Liver (tissue), 9 donors: ENCODE measurements around the gene RAPGEF2. TPM values are rescaled to one million over a fixed set of nuclear protein-coding genes. Genes with fewer than 3 reads are reported as not detected.

Source experiments
- DNase-seq: peaks from one replicate; pipeline ENCODE4 v3.0.0-alpha.2; 2017; ENCODE audit warnings: low spot score
- H3K27ac ChIP-seq, 2 donors: one replicate each; pipeline ENCODE4 v1.7.0; 2013; ENCODE audit warnings: inconsistent platforms in 2 of 2, low read length in 2 of 2, control low read depth in 1 of 2, low read depth in 1 of 2, mild to moderate bottlenecking in 1 of 2
- H3K27me3 ChIP-seq, 4 donors: one replicate each; pipeline versions ENCODE4 v1.6.1 to v1.7.0; 2013; ENCODE audit warnings: low read length in 3 of 4, inconsistent platforms in 1 of 4, mild to moderate bottlenecking in 1 of 4, moderate library complexity in 1 of 4; ENCODE audit not compliant: control insufficient read depth in 4 of 4, insufficient read depth in 4 of 4
- H3K36me3 ChIP-seq, 4 donors: one replicate each; pipeline versions ENCODE4 v1.6.1 to v1.7.0; 2013; ENCODE audit warnings: low read length in 3 of 4, mild to moderate bottlenecking in 3 of 4, low read depth in 1 of 4, moderate library complexity in 1 of 4; ENCODE audit not compliant: control insufficient read depth in 4 of 4, insufficient read depth in 3 of 4
- H3K4me1 ChIP-seq, 4 donors: one replicate each; pipeline versions ENCODE4 v1.6.1 to v1.7.0; 2013; ENCODE audit warnings: low read length in 3 of 4, mild to moderate bottlenecking in 3 of 4, moderate library complexity in 1 of 4; ENCODE audit not compliant: control insufficient read depth in 4 of 4, insufficient read depth in 4 of 4
- H3K4me3 ChIP-seq, 3 donors: one replicate each; pipeline versions ENCODE4 v1.6.1 to v1.7.0; 2013; ENCODE audit warnings: low read length in 3 of 3, control low read depth in 1 of 3, low read depth in 1 of 3, mild to moderate bottlenecking in 1 of 3
- H3K9ac ChIP-seq, 2 donors: one replicate each; pipeline ENCODE4 v1.7.0; 2013; ENCODE audit warnings: low read length in 2 of 2, mild to moderate bottlenecking in 2 of 2, moderate library complexity in 2 of 2, control low read depth in 1 of 2, low read depth in 1 of 2
- H3K9me3 ChIP-seq, 4 donors: one replicate each; pipeline versions ENCODE4 v1.6.1 to v1.7.0; 2013; ENCODE audit warnings: low read length in 3 of 4; ENCODE audit not compliant: control insufficient read depth in 4 of 4
- ATF3 ChIP-seq: IDR thresholded peaks from 2 replicates; pipeline ENCODE4 v1.6.1; 2016; ENCODE audit warnings: antibody characterized with exemption
- EGR1 ChIP-seq, 2 donors: IDR thresholded peaks; 2 replicates each; pipeline ENCODE4 v1.6.1; 2016 to 2018; ENCODE audit warnings: antibody characterized with exemption in 2 of 2, low read depth in 2 of 2
- FOXA1 ChIP-seq: IDR thresholded peaks from 2 replicates; pipeline ENCODE4 v1.6.1; 2016; ENCODE audit warnings: antibody characterized with exemption
- FOXA2 ChIP-seq: IDR thresholded peaks from 2 replicates; pipeline ENCODE4 v1.6.1; 2016; ENCODE audit warnings: antibody characterized with exemption
- GABPA ChIP-seq, 2 donors: IDR thresholded peaks in 1 of 2; conservative IDR thresholded peaks in 1 of 2; 2 replicates each; pipeline ENCODE4 v1.6.1; 2016; ENCODE audit warnings: antibody characterized with exemption in 2 of 2, mild to moderate bottlenecking in 1 of 2, moderate library complexity in 1 of 2
- HNF4A ChIP-seq, 2 donors: conservative IDR thresholded peaks; 2 replicates each; pipeline ENCODE4 v1.6.1; 2016; ENCODE audit warnings: antibody characterized with exemption in 2 of 2, mild to moderate bottlenecking in 2 of 2
- HNF4G ChIP-seq: IDR thresholded peaks from 2 replicates; pipeline ENCODE4 v1.6.1; 2016; ENCODE audit warnings: antibody characterized with exemption
- NR2F2 ChIP-seq: IDR thresholded peaks from 2 replicates; pipeline ENCODE4 v1.6.1; 2016; ENCODE audit warnings: antibody characterized with exemption
- REST ChIP-seq: IDR thresholded peaks from 2 replicates; pipeline ENCODE4 v1.6.1; 2016; ENCODE audit warnings: antibody characterized with exemption, mild to moderate bottlenecking
- RXRA ChIP-seq, 2 donors: IDR thresholded peaks; 2 replicates each; pipeline ENCODE4 v1.6.1; 2017 to 2018; ENCODE audit warnings: antibody characterized with exemption in 2 of 2, mild to moderate bottlenecking in 1 of 2
- TAF1 ChIP-seq: conservative IDR thresholded peaks from 2 replicates; pipeline ENCODE4 v1.6.1; 2016; ENCODE audit warnings: antibody characterized with exemption, mild to moderate bottlenecking
- YY1 ChIP-seq: IDR thresholded peaks from 2 replicates; pipeline ENCODE4 v1.6.1; 2016; ENCODE audit warnings: antibody characterized with exemption, mild to moderate bottlenecking
- WGBS: extraction: QIAGEN DNeasy Blood & Tissue Kit; methylation state at CpG from one replicate; pipeline ENCODE4 v1.1.7; 2013; 5-methylcytosine and 5-hydroxymethylcytosine counted together
- polyA plus RNA-seq, 2 donors: library from polyadenylated mRNA; stranded (reverse) in 1 of 2; unstranded in 1 of 2; fragments of 200-250 nt in 1 of 2; fragments of >200 nt in 1 of 2; fragmentation: Nextera tagmentation in 1 of 2; extraction: Ambion mirVana in 1 of 2; gene quantifications; one replicate each; pipeline versions ENCODE4 v1.2.1 to v1.2.3, GENCODE V29; 2013 to 2015
- total RNA-seq, 2 donors: library from RNA; depleted of rRNA; stranded (reverse); fragments of >200 nt; gene quantifications; one replicate each; pipeline ENCODE4 v1.2.3, GENCODE V29; 2014
- TF ChIP-seq, protein P1 (sequence below): fragments of 150-350 bp; IDR thresholded peaks from 2 replicates; pipeline ENCODE4 v1.5.1; 2017; ENCODE audit warnings: improper control_type of control experiment, low read depth, low read length; ENCODE audit not compliant: missing input control
- donor health status: healthy.
- donor health status: healthy.
- donor health status: healthy.
- donor health status: healthy.
- donor health status: healthy.

Gene RAPGEF2
- total and polyA plus RNA-seq, 4 donors, result 7.3 to 90.4 (median 32.2) TPM

- Histone ChIP-seq H3K9me3 (no peaks in the 10 kb centered on the region), H3K9ac (no peak overlapping the region), H3K36me3 (peaks cover 3 to 60% (median 54%) of the 10 kb centered on the region in 4 donors), H3K4me3 (no peak overlapping the region), H3K27me3 (no peaks in the 10 kb centered on the region), H3K27ac (no peak overlapping the region), H3K4me1 (no peaks in the 10 kb centered on the region)
- DNase-seq, result no peak
- TF ChIP-seq GABPA (IDR thresholded peaks at IDR 0.05 in 1 of 2, conservative IDR thresholded peaks at IDR 0.05 in 1 of 2) (no peak), HNF4A (conservative IDR thresholded peaks at IDR 0.05) (peak; percentile 27 to 43)
- TF ChIP-seq, protein P1, sequence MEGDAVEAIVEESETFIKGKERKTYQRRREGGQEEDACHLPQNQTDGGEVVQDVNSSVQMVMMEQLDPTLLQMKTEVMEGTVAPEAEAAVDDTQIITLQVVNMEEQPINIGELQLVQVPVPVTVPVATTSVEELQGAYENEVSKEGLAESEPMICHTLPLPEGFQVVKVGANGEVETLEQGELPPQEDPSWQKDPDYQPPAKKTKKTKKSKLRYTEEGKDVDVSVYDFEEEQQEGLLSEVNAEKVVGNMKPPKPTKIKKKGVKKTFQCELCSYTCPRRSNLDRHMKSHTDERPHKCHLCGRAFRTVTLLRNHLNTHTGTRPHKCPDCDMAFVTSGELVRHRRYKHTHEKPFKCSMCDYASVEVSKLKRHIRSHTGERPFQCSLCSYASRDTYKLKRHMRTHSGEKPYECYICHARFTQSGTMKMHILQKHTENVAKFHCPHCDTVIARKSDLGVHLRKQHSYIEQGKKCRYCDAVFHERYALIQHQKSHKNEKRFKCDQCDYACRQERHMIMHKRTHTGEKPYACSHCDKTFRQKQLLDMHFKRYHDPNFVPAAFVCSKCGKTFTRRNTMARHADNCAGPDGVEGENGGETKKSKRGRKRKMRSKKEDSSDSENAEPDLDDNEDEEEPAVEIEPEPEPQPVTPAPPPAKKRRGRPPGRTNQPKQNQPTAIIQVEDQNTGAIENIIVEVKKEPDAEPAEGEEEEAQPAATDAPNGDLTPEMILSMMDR, result no peak
- WGBS, result 63% methylated on average over 2 of the region's 2 CpGs
Observed at GRCh38 chr4:159341522-159341921, 238.6 kb downstream of the RAPGEF2 start.

GRCh38 chr4:159342374-159342773 is 239.5 kb downstream of the RAPGEF2 start:
- Histone ChIP-seq H3K4me3 (no peak overlapping the region), H3K9me3 (no peaks in the 10 kb centered on the region), H3K36me3 (peaks cover 4 to 69% (median 60%) of the 10 kb centered on the region in 4 donors), H3K27ac (no peak overlapping the region), H3K4me1 (no peaks in the 10 kb centered on the region), H3K9ac (no peak overlapping the region), H3K27me3 (no peaks in the 10 kb centered on the region)
- TF ChIP-seq, protein P1, result no peak
- TF ChIP-seq NR2F2, result no peak
- no peak for TF ChIP-seq EGR1 (IDR thresholded peaks at IDR 0.05; ENCODE audit: low read depth in 2 of 2)
- TF ChIP-seq REST, result no peak
- no peak for TF ChIP-seq ATF3
- TF ChIP-seq YY1, result no peak
- TF ChIP-seq RXRA (IDR thresholded peaks at IDR 0.05), result no peak
- TF ChIP-seq GABPA (IDR thresholded peaks at IDR 0.05 in 1 of 2, conservative IDR thresholded peaks at IDR 0.05 in 1 of 2), result no peak
- TF ChIP-seq FOXA2, result no peak
- no peak for TF ChIP-seq HNF4G
- no peak for TF ChIP-seq TAF1
- no peak for TF ChIP-seq FOXA1
- DNase-seq, result no peak
- 97% methylated on average over 3 of the region's 3 CpGs for WGBS
